NT2/D1 (cell line): ENCODE results near the gene TMEM269.
"Not testable (repeated sequence)": the region's sequence is repeated elsewhere in the genome, so short reads cannot be mapped to it uniquely, and the experiment has no call there.

Source experiments
- DNase-seq: peaks from one replicate; pipeline ENCODE4 v3.0.0-alpha.2; 2011; ENCODE audit warnings: low read depth, low spot score
- H3K27me3 ChIP-seq: 2 replicates; pipeline ENCODE4 v1.6.0; 2011; ENCODE audit warnings: mild to moderate bottlenecking; ENCODE audit not compliant: insufficient read length, insufficient read depth
- H3K36me3 ChIP-seq: 2 replicates; pipeline ENCODE4 v1.6.1; 2011; ENCODE audit warnings: mild to moderate bottlenecking, low read length, mixed read lengths; ENCODE audit not compliant: insufficient read depth, insufficient read length
- H3K4me1 ChIP-seq: 2 replicates; pipeline ENCODE4 v1.5.1; 2011; ENCODE audit not compliant: insufficient read depth, insufficient read length
- H3K4me3 ChIP-seq: 2 replicates; pipeline ENCODE4 v1.5.1; 2011; ENCODE audit warnings: low read depth; ENCODE audit not compliant: insufficient read length
- H3K9ac ChIP-seq: 2 replicates; pipeline ENCODE4 v1.6.0; 2011; ENCODE audit warnings: low read depth; ENCODE audit not compliant: insufficient read length
- H3K9me3 ChIP-seq: 2 replicates; pipeline ENCODE4 v1.5.1; 2011; ENCODE audit warnings: mild to moderate bottlenecking, low read length; ENCODE audit not compliant: insufficient read depth
- SUZ12 ChIP-seq: IDR thresholded peaks from 2 replicates; pipeline ENCODE4 v1.6.1; 2011; ENCODE audit not compliant: insufficient read length, insufficient read depth; ENCODE audit errors: extremely low read depth
- YY1 ChIP-seq: IDR thresholded peaks from 2 replicates; pipeline ENCODE4 v1.6.1; 2011; ENCODE audit not compliant: insufficient read length, insufficient read depth
- ZNF274 ChIP-seq: IDR thresholded peaks from 2 replicates; pipeline ENCODE4 v1.6.1; 2011; ENCODE audit warnings: mild to moderate bottlenecking, low read depth, low read length

The TMEM269 gene

GRCh38 chr1:42750041-42750440, 34.8 kb upstream of the TMEM269 start:
- Histone ChIP-seq H3K9me3 (peaks cover 15% of the 10 kb centered on the region; the same call in 1 of the 2 replicates), H3K4me3 (no peak overlapping the region), H3K27me3 (no peaks in the 10 kb centered on the region), H3K36me3 (peaks cover 89% of the 10 kb centered on the region), H3K4me1 (peaks cover 4% of the 10 kb centered on the region), H3K9ac (no peak overlapping the region)
- TF ChIP-seq ZNF274: no peak
- TF ChIP-seq SUZ12: no peak
- no peak for TF ChIP-seq YY1
- DNase-seq: no peak

GRCh38 chr1:42751511-42752070, 33.2 kb upstream of the TMEM269 start:
- DNase-seq, H3K27me3 ChIP-seq, H3K4me3 ChIP-seq, H3K9ac ChIP-seq, H3K4me1 ChIP-seq: not testable (repeated sequence)
- Histone ChIP-seq H3K9me3 (peaks cover 15% of the 10 kb centered on the region; the same call in 1 of the 2 replicates), H3K36me3 (peaks cover 89% of the 10 kb centered on the region)

GRCh38 chr1:42752284-42752683, 32.5 kb upstream of the TMEM269 start:
- H3K4me3 ChIP-seq: no peak overlapping the region
- peaks cover 15% of the 10 kb centered on the region; the same call in 1 of the 2 replicates for H3K9me3 ChIP-seq
- DNase-seq: no peak
- TF ChIP-seq YY1: no peak
- no peak for TF ChIP-seq SUZ12
- no peak for TF ChIP-seq ZNF274
- H3K36me3 ChIP-seq: peaks cover 89% of the 10 kb centered on the region
- peaks cover 5% of the 10 kb centered on the region for H3K4me1 ChIP-seq
- H3K9ac ChIP-seq: no peak overlapping the region
- no peaks in the 10 kb centered on the region for H3K27me3 ChIP-seq

DNA sequence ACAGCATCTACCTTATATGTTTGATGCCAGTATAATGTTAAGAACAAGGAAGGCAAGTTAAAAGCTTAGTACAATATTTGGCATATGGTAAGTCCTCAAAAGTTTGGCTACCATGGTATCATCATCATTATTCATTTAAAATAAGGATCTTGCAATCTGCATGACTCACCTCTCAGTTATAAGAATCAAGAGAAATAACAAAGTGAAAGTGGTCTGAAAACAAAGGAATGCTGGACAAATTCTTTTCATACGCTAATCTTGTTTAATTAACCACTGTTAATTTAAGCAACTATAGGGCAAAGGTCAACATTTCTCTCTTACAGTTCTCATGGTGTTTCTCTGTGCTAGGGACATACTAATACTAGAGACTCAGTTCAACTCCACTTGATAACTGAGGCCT, 31.7 kb upstream of the TMEM269 start:
- Histone ChIP-seq H3K4me1 (peaks cover 9% of the 10 kb centered on the region), H3K27me3 (no peaks in the 10 kb centered on the region), H3K4me3 (no peak overlapping the region), H3K9me3 (peaks cover 15% of the 10 kb centered on the region; the same call in 1 of the 2 replicates), H3K36me3 (peaks cover 89% of the 10 kb centered on the region), H3K9ac (no peak overlapping the region)
- DNase-seq: no peak
- TF ChIP-seq SUZ12: no peak

DNA sequence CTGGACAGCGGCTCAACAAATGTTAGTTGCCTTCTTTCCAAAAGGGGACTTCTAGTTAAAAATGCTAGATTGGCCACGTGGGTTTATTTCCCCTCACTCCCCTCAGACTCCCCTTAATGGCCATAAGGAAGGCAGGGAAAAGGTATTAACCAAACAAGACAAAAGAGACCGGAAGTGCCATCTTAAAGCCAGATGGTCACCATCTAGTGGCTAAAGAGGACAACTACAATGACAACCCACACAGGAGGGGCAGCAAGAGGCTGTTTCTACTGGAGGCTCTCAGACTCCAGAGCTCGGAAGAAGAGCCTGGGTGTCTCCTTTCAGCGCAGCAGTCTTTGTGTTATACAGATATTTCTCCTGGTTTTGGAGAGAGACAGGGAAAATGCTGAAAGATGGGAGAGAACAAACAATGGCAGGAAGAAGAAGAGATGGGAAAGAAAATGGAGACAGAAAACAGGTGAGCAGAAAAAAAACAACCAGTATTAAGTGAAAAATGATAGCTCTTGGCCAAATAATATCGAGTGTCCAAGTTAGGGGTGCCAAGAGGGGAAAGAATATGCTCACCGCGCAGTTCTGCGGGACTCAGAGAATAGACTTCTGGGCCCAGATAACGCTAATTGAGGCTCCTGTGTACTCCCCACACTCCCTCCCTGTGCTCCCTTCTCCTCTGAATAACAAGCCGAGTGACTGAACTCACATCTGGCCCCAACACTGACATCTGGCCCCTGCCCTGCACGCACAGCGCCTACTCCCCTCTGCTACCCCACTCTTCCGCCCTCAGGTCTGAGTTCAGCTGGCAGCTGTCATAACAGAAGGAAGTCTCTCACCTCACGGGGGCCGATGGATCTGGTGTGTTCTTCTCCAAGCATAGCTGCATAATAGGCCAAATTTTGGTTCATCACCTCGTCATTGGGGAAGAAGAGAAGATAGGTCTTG, 27.6 kb upstream of the TMEM269 start:
- peaks cover 97% of the 10 kb centered on the region for H3K36me3 ChIP-seq
- H3K27me3 ChIP-seq: no peaks in the 10 kb centered on the region
- peak; percentile 74 for DNase-seq
- peaks cover 7% of the 10 kb centered on the region for H3K4me1 ChIP-seq
- no peak overlapping the region for H3K4me3 ChIP-seq
- peaks cover 4% of the 10 kb centered on the region; the same call in 1 of the 2 replicates for H3K9me3 ChIP-seq
- TF ChIP-seq YY1 (no peak), SUZ12 (no peak), ZNF274 (no peak)
- peak overlapping the region; percentile 43 for H3K9ac ChIP-seq

DNA sequence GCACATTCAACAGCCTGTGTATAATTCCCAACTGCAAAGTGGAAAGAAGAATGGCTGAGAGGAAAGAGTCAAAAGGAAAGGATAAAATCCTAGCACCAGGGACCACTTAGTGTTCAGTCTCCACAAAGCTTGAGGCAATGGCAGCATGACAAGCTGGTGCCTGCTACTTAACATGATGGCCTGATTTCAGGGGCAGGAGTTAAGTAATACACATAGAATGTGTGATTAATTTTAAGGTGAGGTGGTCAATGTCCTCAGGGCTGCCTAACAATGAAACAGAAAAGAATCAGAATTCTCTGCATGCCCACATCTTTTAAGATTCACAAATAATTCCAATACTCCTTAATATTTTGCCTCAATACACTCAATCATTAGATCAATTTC, 26.9 kb upstream of the TMEM269 start:
- H3K36me3 ChIP-seq: peaks cover 97% of the 10 kb centered on the region
- no peak overlapping the region for H3K9ac ChIP-seq
- H3K9me3 ChIP-seq: no peaks in the 10 kb centered on the region

GRCh38 chr1:42758641-42759040, 26.1 kb upstream of the TMEM269 start:
- no peak for DNase-seq
- H3K4me1 ChIP-seq: peaks cover 8% of the 10 kb centered on the region
- no peak overlapping the region for H3K9ac ChIP-seq
- no peaks in the 10 kb centered on the region for H3K9me3 ChIP-seq
- H3K36me3 ChIP-seq: peaks cover 89% of the 10 kb centered on the region
- no peak overlapping the region for H3K4me3 ChIP-seq
- TF ChIP-seq ZNF274: no peak
- H3K27me3 ChIP-seq: no peaks in the 10 kb centered on the region

More for the DNA sequence above, 26.9 kb upstream of the TMEM269 start:
- no peak for TF ChIP-seq YY1
- TF ChIP-seq ZNF274: no peak
- TF ChIP-seq SUZ12: no peak
- no peaks in the 10 kb centered on the region for H3K27me3 ChIP-seq
- peaks cover 8% of the 10 kb centered on the region for H3K4me1 ChIP-seq
- H3K4me3 ChIP-seq: no peak overlapping the region
- no peak for DNase-seq
